Measurements from ENCODE around the gene SRGAP2B.
"Not testable (repeated sequence)": the region's sequence is repeated elsewhere in the genome, so short reads cannot be mapped to it uniquely, and the experiment has no call there.

DNA sequence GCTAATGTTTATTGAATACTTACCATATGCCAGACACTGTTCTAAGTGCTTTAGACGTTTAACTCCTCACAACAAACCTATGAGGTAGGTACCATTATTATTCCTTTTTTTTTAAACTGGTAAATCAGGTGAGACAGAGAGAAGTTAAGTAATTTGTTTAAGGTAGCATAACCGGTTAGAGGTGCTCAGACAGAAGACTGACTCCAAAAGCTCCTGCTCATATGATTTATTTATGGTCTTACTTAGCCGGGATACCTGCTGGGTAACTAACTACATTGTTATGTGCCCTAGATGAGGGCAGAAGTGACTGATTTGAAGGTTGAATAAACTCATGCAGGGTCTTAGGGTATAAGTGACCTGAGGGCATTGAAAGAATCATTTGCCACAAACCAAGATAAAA lies 17.6 kb upstream of the SRGAP2B start:
- TF ChIP-seq EZH2 (IDR thresholded peaks at IDR 0.05; ENCODE audit: borderline replicate concordance, low read depth, low read length, severe bottlenecking), result not testable (repeated sequence)
- TF ChIP-seq, protein P1, sequence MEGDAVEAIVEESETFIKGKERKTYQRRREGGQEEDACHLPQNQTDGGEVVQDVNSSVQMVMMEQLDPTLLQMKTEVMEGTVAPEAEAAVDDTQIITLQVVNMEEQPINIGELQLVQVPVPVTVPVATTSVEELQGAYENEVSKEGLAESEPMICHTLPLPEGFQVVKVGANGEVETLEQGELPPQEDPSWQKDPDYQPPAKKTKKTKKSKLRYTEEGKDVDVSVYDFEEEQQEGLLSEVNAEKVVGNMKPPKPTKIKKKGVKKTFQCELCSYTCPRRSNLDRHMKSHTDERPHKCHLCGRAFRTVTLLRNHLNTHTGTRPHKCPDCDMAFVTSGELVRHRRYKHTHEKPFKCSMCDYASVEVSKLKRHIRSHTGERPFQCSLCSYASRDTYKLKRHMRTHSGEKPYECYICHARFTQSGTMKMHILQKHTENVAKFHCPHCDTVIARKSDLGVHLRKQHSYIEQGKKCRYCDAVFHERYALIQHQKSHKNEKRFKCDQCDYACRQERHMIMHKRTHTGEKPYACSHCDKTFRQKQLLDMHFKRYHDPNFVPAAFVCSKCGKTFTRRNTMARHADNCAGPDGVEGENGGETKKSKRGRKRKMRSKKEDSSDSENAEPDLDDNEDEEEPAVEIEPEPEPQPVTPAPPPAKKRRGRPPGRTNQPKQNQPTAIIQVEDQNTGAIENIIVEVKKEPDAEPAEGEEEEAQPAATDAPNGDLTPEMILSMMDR (IDR thresholded peaks at IDR 0.05; ENCODE audit: borderline replicate concordance, extremely low read depth, low read length, poor library complexity, severe bottlenecking), result not testable (repeated sequence)
